Motor neuron (in vitro differentiated cells): ENCODE data around the gene PDIK1L. TPM values are rescaled to one million over a fixed set of nuclear protein-coding genes. Genes with fewer than 3 reads are reported as not detected.
A peak's percentile ranks its signal among the peaks of the same experiment; 100 is the strongest.

Experiments
- ATAC-seq, 8 experiments: fragments of 200-7000 bp; cut with Tn5 transposase; replicated peaks in 6 of 8; 2 replicates each; pipeline ENCODE4 v1.8.0; 2021; ENCODE audit warnings: mild to moderate bottlenecking in 8 of 8, moderate library complexity in 8 of 8
- H3K27ac ChIP-seq, 2 donors: fragments of 250-450 bp; sonication (Bioruptor Pico); 2 replicates each; pipeline ENCODE4 v1.9.0; 2021; ENCODE audit warnings: antibody characterized with exemption in 2 of 2, mild to moderate bottlenecking in 2 of 2, moderate library complexity in 1 of 2
- H3K4me1 ChIP-seq, 2 donors: fragments of 250-450 bp; sonication (Bioruptor Pico); replicated peaks in 1 of 2; 2 replicates each; pipeline ENCODE4 v1.6.1; 2021; ENCODE audit warnings: antibody characterized with exemption in 2 of 2, mild to moderate bottlenecking in 2 of 2, moderate library complexity in 1 of 2
- H3K4me3 ChIP-seq, 5 donors: fragments of 250-450 bp; sonication (Bioruptor Pico); 2 replicates each; pipeline ENCODE4 v1.9.0; 2021; ENCODE audit warnings: antibody characterized with exemption in 5 of 5, mild to moderate bottlenecking in 5 of 5, moderate library complexity in 4 of 5
- WGBS, 10 experiments: fragments of 450-650 bp; shearing (Covaris generic); methylation state at CpG; one replicate each; pipeline ENCODE4 v1.0.0; 2022; 5-methylcytosine and 5-hydroxymethylcytosine counted together
- in situ Hi-C, 9 experiments: fragments of 400-800 bp; cut with MboI; loops; one replicate each; pipeline ENCODE4 v1.15.0; 2021; ENCODE audit warnings: low sequenced_read_pairs in 9 of 9, low pct_unique_long_range_greater_than_20kb in 2 of 9; ENCODE audit not compliant: unreplicated experiment in 9 of 9
- total RNA-seq, 8 experiments: library from RNA; unstranded; fragments of 300-600 nt; gene quantifications; 2 replicates each; pipeline versions ENCODE4 v1.2.3 to v1.2.4, GENCODE V29; 2022

PDIK1L gene
- total RNA-seq, 8 experiments from 2014 or later, result 1.7 to 33.5 (median 24.1) TPM

DNA sequence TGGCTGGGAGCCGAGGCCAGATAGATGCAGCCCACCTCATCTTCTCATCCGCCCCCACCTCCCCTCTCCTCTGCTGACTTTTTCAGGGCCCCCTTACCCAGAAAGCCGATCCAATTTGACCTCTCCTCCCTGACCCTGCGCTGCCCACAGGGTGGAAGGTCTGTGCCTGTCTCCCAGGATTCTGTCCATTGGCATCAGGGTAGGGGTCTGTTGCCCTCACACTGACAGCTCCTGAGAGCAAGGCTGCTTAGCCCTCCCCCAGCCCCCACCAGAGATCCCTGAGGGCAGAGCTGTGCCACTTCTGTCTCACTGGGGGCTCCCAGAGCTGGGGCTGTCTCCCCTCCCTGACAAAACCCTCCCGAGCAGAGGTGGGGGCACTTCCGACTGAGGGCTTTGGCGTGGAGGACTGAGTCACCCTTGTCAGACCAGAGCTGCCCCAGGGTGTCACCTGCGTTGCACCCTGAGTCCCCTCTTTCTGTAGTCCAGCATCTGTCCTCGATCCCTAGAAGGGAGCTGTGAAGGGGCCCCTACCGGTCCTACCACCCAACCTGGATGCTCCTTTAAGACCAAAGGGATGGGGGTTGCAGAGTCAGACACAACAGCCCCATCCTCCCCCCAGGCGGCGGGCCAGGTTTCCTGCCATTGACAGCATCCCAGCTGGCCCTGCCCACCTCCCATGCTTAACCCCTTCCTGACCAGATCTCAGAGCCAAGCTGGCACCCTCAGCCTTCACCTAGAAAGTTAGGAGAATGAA is 44.8 kb downstream of the PDIK1L start:
- 0 to 60% (median 52%) methylated on average over 2 to 3 of the region's 12 CpGs; no CpG with 5 or more reads in 7 of the 10 experiments for WGBS, 10 experiments
- Histone ChIP-seq H3K4me1 (peaks cover 47 to 60% of the 10 kb centered on the region in 2 donors), H3K27ac (no peak overlapping the region), H3K4me3 (no peak overlapping the region)
- in situ Hi-C loops, result loop anchor here in 2 of 9 experiments (10.0 kb wide), 1 partner anchor 52 kb away; no protein-coding TSS in a partner anchor
- ATAC-seq, result peak in 3 of 8 experiments; percentile 4 to 50 (median 14)

DNA sequence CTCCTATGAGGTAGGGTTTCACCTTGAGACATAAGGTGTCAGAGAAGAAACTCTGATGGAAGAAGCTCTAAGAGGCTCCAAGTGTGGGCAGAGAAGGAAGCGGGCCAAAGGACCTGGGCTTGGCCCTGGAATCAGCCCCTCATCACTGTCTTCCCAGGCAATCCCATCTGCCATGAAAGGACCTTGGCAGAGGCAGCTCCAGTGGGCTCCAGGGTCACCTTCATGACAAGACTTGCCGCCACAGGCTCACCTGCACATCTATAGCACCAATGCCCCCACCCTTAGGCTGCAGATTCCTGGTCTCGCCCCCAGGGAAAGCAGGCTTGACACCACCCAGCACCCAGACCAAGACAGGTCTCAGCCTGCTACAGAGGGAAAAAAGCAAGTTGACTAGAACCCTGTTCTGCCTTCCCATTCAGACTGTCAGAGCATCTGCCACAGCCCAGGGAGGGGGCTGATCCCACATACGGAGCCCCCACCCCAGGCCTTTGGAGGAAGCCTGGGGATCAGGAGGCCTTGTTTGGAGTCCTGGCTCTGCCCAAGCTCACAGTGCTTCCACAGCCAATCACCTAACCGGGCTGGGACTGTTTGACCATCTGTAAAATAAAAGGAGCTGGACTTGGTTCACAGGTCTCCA is 46.8 kb downstream of the PDIK1L start:
- WGBS, 10 experiments, result 58 to 100% (median 70%) methylated on average over 1 to 5 of the region's 5 CpGs; no CpG with 5 or more reads in 5 of the 10 experiments
- no peak overlapping the region for H3K27ac ChIP-seq
- H3K4me1 ChIP-seq, result peaks cover 47 to 63% of the 10 kb centered on the region in 2 donors
- ATAC-seq, result no peak
- H3K4me3 ChIP-seq, result no peak overlapping the region
- in situ Hi-C loops, result loop anchor here in 2 of 9 experiments (10.0 kb wide), 1 partner anchor 54 kb away; no protein-coding TSS in a partner anchor

DNA sequence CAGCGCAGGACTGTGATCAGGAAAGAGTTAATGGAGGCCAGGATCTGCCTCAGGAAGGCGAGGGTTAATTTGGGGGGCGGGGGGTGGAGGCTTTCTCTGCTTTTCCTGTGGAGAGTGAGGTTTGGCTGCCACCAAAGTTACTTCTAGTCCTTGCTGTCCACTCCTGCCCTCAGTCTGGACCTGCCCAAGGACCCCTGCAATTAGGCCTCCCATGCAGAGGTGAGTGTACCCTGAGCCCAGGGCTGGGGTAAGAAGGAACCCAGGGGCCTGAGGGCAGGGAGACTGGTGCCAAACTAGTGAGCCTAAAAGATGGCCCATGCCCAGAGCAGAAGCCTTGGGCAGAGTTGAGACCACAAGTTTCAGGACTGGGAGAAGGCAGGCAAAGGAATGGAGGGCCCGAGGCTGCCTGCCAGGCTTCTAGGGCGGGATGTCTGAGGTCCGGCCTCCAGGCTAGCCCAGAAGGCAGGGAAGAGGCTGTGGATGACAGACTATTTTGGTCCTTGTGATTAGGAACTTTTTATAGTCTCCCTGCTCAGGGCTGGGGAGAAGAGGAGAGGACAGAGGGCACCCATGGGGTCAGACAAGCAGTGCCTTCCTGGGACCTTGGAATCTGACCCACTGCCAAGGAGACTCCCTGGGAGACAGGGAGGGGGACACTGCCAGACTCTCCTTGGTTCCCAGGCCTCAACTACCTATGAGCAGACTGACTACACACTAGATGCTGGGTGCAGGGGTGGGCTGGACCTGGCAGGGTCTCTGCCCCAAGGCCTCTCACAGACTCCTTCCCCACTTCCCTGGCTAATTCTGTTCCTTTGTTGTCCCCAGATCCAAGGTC is 47.5 kb downstream of the PDIK1L start, which contains the start of gene FAM110D:
Gene FAM110D, plus strand, starts transcription at position 172 of the 835 bp plus-strand sequence. CDS start 2,213 bp downstream, outside the sequence.
- H3K4me3 ChIP-seq, result no peak within 1 kb of the TSS
- peaks cover 47 to 69% of the 10 kb centered on the region in 2 donors for H3K4me1 ChIP-seq
- peak in 2 of 8 experiments; percentile 3 to 10 for ATAC-seq

DNA sequence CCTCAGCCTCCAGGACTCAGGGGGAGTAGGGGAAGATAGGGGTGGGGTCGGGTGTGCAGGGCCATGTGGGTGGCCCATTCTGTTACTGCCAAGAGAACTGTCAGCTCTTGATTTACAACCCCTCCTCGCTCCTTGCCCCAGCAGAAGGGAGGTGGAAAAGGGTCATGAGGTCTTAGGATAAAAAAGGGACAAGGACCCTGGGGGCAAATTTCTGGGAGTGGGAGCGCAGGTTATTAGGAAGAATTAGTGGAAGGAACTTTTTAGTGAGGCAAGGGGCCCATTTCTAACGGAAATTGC is 48.1 kb downstream of the PDIK1L start:
- Histone ChIP-seq H3K4me3 (no peak overlapping the region), H3K27ac (no peak overlapping the region), H3K4me1 (peaks cover 49 to 68% of the 10 kb centered on the region in 2 donors)
- WGBS, 10 experiments, result 0 to 100% (median 31%) methylated on average over 1 to 4 of the region's 4 CpGs; no CpG with 5 or more reads in 4 of the 10 experiments
- ATAC-seq, result no peak
- in situ Hi-C loops, result loop anchor here in 2 of 9 experiments (10.0 kb wide), 1 partner anchor 55 kb away; no protein-coding TSS in a partner anchor

More for the DNA sequence above, 47.5 kb downstream of the PDIK1L start, which contains the start of gene FAM110D:
- 0 to 67% (median 27%) methylated on average over 1 to 5 of the region's 6 CpGs; no CpG with 5 or more reads in 4 of the 10 experiments for whole genome bisulfite sequencing, 10 experiments
- H3K27ac ChIP-seq, result no peak within 1 kb of the TSS
- in situ Hi-C loops, result loop anchor here in 2 of 9 experiments (10.0 kb wide), 1 partner anchor 54 kb away; no protein-coding TSS in a partner anchor

DNA sequence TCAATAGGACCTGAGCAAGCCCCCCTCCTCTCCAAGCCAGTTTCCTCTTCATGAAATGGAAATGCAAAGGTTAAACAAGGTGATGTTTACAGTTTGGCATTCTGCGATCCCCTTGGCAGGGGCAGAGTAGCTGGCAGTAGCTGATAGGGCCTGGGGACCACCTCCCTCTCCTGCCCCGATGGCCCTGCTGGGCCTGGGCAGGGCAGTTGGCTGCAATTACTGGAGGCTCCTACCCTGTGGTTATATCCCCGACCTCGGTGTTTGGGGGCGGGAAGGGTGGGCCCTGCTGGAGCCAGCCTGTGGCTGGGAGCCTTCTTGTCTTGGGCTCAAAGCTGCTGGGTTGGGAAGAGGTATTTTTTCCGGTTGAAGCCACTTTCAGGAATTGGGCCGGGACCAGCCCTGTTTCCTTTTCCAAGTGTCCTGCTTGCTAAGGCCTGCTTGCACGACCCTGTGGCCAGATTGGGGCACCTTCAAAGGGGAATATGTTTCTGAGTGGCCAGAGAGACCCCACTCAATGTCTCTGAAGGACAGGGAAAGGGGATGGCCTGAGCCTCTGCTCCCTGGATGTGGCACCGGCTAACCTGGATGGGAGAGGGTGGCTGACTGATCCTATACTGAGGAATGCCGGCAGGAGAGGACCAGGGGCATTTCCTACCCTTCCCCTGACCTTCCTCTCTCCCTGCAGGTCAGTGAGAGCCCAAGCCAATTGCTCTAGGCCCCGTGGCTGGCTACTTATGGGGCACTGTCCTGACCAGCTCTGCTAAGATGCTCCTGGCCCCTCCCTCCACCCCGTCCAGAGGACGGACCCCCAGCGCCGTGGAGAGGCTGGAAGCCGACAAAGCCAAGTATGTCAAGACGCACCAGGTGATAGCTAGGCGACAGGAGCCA is 49.1 kb downstream of the PDIK1L start:
- no peak overlapping the region for H3K27ac ChIP-seq
- peak in 2 of 8 experiments; percentile 16 to 18 for ATAC-seq
- peaks cover 38 to 66% of the 10 kb centered on the region in 2 donors for H3K4me1 ChIP-seq
- in situ Hi-C loops, result no loop called here
- H3K4me3 ChIP-seq, result peak overlapping the region; percentile 22 to 39 (median 26)
- WGBS, 10 experiments, result 25 to 100% (median 63%) methylated on average over 1 to 12 of the region's 18 CpGs; no CpG with 5 or more reads in 3 of the 10 experiments

DNA sequence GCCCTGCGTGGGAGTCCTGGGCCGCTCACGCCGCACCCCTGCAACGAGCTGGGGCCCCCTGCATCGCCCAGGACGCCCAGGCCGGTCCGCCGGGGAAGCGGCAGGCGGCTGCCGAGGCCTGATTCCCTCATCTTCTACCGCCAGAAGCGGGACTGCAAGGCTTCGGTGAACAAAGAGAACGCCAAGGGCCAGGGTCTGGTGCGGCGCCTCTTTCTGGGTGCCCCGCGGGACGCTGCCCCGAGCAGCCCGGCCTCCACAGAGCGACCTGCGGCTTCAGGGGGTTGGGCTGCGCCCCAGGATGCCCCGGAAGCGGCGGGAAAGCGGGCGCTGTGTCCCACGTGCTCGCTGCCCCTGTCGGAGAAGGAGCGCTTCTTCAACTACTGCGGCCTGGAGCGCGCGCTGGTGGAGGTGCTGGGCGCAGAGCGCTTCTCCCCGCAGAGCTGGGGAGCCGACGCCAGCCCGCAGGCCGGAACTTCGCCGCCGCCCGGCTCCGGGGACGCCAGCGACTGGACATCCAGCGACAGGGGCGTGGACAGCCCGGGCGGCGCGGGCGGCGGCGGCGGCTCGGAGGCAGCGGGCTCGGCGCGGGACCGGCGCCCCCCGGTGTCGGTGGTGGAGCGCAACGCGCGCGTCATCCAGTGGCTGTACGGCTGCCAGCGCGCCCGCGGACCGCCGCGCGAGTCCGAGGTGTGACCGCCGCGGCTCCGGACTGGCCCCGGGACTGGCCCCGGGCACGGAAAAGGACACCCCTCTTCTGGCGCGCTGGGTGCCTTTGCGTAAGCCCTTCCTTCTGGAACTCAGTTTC is 50.0 kb downstream of the PDIK1L start:
- 0 to 24% (median 5%) methylated on average over 2 to 19 of the region's 98 CpGs; no CpG with 5 or more reads in 4 of the 10 experiments for WGBS, 10 experiments
- peak; percentile 60 to 75 (median 68) for ATAC-seq
- peak overlapping the region; percentile 22 to 39 (median 26) for H3K4me3 ChIP-seq
- H3K27ac ChIP-seq, result peak overlapping the region in 1 of 2 donors; percentile 1
- in situ Hi-C loops, result no loop called here
- H3K4me1 ChIP-seq, result peaks cover 30 to 57% of the 10 kb centered on the region in 2 donors

DNA sequence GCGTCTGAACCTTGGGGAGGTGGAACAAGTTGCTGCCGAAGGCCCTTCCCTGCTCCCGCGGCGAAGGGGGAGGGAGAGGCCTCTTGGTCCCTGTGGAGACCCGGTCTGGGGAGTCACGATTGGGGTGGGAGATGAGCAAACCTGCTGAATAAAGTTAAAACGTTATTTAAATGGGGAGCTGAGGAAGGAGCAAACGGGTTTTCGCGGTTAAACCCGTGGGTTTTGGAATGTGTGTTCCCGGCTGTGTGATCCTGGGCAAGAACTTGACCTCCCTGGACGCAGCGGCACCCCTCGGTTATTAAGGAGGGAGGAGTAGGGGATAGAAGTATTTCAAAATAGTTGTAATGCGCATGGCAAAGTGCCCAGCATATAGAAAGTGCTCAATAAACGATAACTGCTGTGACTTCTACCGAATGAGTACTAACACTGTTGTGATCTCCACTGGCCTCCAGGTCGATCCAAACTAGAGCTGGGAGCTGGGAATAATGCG is 50.6 kb downstream of the PDIK1L start:
- ATAC-seq, result no peak
- in situ Hi-C loops, result no loop called here
- 0 to 100% (median 55%) methylated on average over 1 to 21 of the region's 21 CpGs; no CpG with 5 or more reads in 2 of the 10 experiments for WGBS, 10 experiments

DNA sequence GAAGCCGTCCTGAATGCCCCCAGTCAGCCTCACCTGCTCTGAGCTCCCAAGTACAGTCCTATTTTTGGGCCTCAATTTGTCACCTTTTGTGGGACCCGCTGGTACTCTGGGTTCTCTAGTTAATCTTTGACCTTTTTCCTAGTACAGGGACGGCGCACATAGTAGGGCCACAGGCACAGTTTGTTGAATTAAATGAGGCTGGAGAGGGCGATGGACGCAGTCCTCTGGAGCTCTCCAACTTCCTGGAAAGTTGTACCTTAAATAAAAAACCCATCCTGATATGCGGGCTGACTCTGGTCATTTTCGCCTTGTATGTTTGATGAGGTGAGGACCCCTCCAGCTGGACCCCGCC is 52.0 kb downstream of the PDIK1L start:
- no peak for ATAC-seq
- Histone ChIP-seq H3K4me1 (peaks cover 33 to 53% of the 10 kb centered on the region in 2 donors), H3K27ac (peak overlapping the region in 1 of 2 donors; percentile 31), H3K4me3 (peak overlapping the region in 2 of 5 donors; percentile 22 to 28)
- in situ Hi-C loops, result no loop called here
- 48 to 94% (median 80%) methylated on average over 2 to 8 of the region's 9 CpGs; no CpG with 5 or more reads in 1 of the 10 experiments for whole genome bisulfite sequencing, 10 experiments

More for the DNA sequence above, 50.6 kb downstream of the PDIK1L start:
- Histone ChIP-seq H3K4me3 (peak overlapping the region; percentile 22 to 39 (median 26)), H3K27ac (no peak overlapping the region), H3K4me1 (peaks cover 29 to 55% of the 10 kb centered on the region in 2 donors)

DNA sequence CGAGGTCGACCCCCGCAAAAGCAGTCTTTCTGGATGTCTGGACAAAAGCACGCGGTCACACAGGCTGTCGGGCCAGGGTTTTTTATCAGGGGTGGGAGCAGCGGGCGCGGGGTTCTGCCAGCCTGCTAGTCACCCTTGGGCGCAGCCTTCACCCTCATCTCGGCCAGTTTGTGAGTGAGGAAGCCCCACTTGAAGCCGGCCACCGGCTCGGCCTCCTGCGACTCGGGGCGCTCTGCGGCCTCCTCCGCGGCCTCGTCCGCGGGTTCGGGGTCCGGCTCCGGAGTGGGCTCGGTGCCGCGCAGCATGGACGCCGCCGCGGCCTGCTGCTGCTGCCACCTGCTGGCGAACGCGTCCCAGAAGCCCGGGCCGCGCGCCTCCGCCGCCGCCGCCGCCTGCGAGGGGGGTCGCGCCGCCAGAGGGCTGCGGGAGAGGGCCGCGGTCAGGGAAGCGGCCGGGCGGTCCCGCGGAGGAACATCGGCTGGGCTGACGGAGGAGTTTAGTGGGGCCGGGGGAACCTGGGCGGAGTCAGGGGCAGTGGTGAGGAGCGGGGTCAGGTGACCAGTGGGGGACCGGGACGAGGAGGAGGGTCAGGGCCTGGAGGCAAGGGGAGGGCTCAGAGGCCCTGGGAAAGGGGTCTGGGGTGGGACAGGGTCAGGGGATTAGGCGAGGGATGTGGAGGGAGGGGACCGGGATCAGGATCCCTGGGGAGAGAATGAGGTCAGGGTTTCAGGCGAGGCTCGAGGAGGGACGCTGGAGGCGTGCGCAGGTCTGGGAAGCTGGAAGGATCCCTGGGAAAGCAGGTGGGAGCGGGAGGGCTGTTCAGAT is 52.6 kb downstream of the PDIK1L start:
- in situ Hi-C loops, result no loop called here
- H3K4me3 ChIP-seq, result peak overlapping the region; percentile 8 to 28 (median 23)
- 0 to 31% (median 10%) methylated on average over 2 to 13 of the region's 72 CpGs; no CpG with 5 or more reads in 3 of the 10 experiments for WGBS, 10 experiments
- peaks cover 33 to 53% of the 10 kb centered on the region in 2 donors for H3K4me1 ChIP-seq
- H3K27ac ChIP-seq, result peak overlapping the region in 1 of 2 donors; percentile 71
- ATAC-seq, result peak; percentile 35 to 71 (median 52)
